ENCODE data around the gene MXD1. TPM values are rescaled to one million over a fixed set of nuclear protein-coding genes. Genes with fewer than 3 reads are reported as not detected.

Gene MXD1
- total RNA-seq: 14.3 and 20.6 TPM in 2 replicates
- total RNA-seq (2013): 14.8 TPM
- 16.0 and 40.6 TPM in 2 replicates for polyA plus RNA-seq
- 11.2 and 18.4 TPM in 2 replicates for polyA minus RNA-seq

DNA sequence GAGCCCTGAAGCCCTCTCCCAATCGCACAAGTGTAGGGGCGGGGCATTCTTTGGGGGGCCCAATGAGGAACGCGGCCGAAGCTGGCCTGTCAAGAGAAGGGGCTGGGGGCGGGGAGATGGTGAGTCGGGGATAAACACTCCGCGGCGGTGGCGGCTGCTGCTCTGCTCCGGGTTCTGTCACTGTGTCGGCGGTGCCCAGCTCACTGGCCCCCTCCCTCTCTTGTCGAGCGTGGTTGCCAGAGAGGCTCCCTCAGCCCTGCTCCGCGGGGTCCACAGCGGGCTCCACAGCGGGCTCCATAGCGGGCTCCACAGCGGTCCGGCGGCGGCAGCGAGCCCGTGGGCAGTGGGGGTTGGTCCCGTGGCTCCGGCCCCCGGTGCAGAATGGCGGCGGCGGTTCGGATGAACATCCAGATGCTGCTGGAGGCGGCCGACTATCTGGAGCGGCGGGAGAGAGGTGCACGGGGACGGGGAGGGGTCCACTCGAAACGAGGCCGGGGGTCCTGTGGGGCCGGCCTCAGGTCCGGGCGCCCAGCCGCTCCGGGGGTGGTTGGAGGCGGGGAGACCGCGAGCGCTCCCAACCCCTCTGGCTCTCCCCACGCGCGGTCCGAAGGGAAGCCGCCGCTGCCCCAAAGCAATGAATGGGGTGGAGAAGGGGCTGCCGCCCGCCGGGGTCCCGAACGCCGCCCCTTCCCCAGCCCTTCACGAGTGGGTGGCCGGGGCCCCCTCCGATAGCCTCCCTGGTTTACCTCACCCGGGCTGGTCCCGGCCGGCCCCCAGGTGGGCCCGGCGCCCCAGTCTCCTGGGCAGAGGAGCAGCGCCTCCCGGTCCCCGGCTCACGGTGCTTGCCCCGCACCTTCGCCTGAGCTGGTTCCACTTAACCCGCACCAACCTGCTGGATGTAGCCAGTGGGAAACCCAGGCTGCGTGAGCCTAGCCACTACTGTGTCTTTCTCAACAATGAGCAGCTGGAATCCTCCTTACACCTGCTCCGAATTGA, at the start of gene MXD1:
Gene MXD1 (plus strand): TSS at position 160 of the 996 bp plus-strand sequence. CDS start 222 bp downstream, at position 382.
- Mint-ChIP-seq H3K27ac (peak within 1 kb of the TSS; percentile 79), H3K4me3 (peak within 1 kb of the TSS; percentile 82), H3K9me3 (ENCODE audit: insufficient read depth) (no peaks in the 10 kb centered on the region), H3K27me3 (no peaks in the 10 kb centered on the region), H3K4me1 (peaks cover 29% of the 10 kb centered on the region)
- Histone ChIP-seq H3K79me2 (ENCODE audit: control insufficient read depth, insufficient read depth, low read length) (peaks cover 19% of the 10 kb centered on the region), H3K9ac (ENCODE audit: low read length) (peak within 1 kb of the TSS; percentile 96), H3K9me3 (ENCODE audit: control extremely low read depth in 1 of 3, control insufficient read depth in 2 of 3, insufficient read depth in 1 of 3, low read length in 2 of 3) (no peaks in the 10 kb centered on the region), H3K27me3 (replicated peaks in 1 of 4; ENCODE audit: control extremely low read depth in 1 of 4, control insufficient read depth in 3 of 4, insufficient read depth in 4 of 4, low read length in 3 of 4) (no peaks in the 10 kb centered on the region), H3K27ac (ENCODE audit: low read length in 2 of 2) (peak within 1 kb of the TSS; percentile 93 to 97), H2AFZ (ENCODE audit: insufficient read depth, low read depth, low read length, poor library complexity, severe bottlenecking) (peak within 1 kb of the TSS; percentile 87), H3K36me3 (replicated peaks in 1 of 2; ENCODE audit: control extremely low read depth in 1 of 2, control insufficient read depth in 1 of 2, extremely low read depth in 1 of 2, insufficient read depth in 2 of 2, low read length in 1 of 2) (peaks cover 1 to 18% of the 10 kb centered on the region in 2 experiments), H3K4me2 (replicated peaks; ENCODE audit: low read depth, low read length, poor library complexity, severe bottlenecking) (peak within 1 kb of the TSS; percentile 93), H4K20me1 (ENCODE audit: control insufficient read depth, insufficient read depth, low read length, poor library complexity, severe bottlenecking) (no peaks in the 10 kb centered on the region), H3K4me3 (ENCODE audit: control extremely low read depth in 1 of 5, extremely low read depth in 1 of 5, insufficient read depth in 1 of 5, low read depth in 2 of 5, low read length in 4 of 5) (peak within 1 kb of the TSS; percentile 80 to 94 (median 92)), H3K4me1 (ENCODE audit: control insufficient read depth in 2 of 2, insufficient read depth in 2 of 2, low read length in 2 of 2) (peaks cover 18% of the 10 kb centered on the region in 2 donors)
- intact Hi-C loops (cut with micrococcal nuclease): loop anchor here (1.0 to 2.0 kb wide), 9 partner anchors 13 to 528 kb away; partner anchors contain the start of genes C2orf42, GFPT1, SNRPG and TIA1
- ChIA-PET POLR2A (interaction anchor here (0.5 to 3.1 kb wide), 21 partner anchors 22 to 387 kb away, joined by 3 to 60 read pairs (median 6); partner anchors contain the start of genes C2orf42, FAM136A, PCBP1 and PCYOX1), CTCF (interaction anchor here (0.6 to 6.8 kb wide), 24 partner anchors 13 to 387 kb away, joined by 3 to 131 read pairs (median 6); partner anchors contain the start of genes C2orf42, FAM136A, PCBP1 and SNRPG)
- DNase-seq: no peak
- WGBS (ENCODE audit: insufficient coverage): under 1% methylated on average over 80 of the region's 81 CpGs
- no peak for TF ChIP-seq CTCF (IDR thresholded peaks at IDR 0.05)
- TF ChIP-seq EZH2 (IDR thresholded peaks at IDR 0.05; ENCODE audit: borderline replicate concordance, insufficient read depth, low read depth, low read length, poor library complexity, severe bottlenecking): no peak
- ATAC-seq (ENCODE audit: low read depth): no peak
